NK-92 (cell line): ENCODE results near the gene ACSS1.

Source experiments
- DNase-seq: peaks from one replicate; lab custom pipeline; 2025; ENCODE audit not compliant: unreplicated experiment; lab: John Stamatoyannopoulos, UW

The ACSS1 gene

DNA sequence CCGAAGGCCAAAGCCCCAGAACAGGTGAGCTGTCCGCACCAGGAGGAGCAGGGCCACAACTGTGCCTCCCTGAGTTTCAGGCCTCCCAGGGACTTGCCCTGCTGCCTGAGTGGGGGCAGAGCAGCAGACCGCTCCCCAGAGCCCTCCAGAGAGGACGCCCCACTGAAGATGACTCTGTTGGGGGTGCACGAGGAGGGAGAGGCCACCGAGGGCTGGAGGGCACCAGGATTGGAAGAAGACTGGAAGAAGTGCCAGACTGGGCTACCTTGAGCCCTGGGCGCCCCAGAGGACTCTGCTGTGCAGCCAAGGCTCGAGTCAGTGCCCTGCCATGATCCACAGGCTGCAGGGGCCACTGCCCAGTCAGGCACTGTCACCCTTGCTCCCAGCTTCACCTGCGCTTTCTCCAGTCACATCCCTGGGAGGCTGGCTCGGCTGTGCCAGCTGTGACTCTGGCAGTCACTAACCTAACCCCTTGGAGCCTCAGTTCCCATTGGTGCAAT lies 97.6 kb downstream of the ACSS1 start:
- no peak for DNase-seq

- no peak for DNase-seq
These were observed 98.2 kb downstream of the ACSS1 start for GRCh38 chr20:24959591-24960301.

DNA sequence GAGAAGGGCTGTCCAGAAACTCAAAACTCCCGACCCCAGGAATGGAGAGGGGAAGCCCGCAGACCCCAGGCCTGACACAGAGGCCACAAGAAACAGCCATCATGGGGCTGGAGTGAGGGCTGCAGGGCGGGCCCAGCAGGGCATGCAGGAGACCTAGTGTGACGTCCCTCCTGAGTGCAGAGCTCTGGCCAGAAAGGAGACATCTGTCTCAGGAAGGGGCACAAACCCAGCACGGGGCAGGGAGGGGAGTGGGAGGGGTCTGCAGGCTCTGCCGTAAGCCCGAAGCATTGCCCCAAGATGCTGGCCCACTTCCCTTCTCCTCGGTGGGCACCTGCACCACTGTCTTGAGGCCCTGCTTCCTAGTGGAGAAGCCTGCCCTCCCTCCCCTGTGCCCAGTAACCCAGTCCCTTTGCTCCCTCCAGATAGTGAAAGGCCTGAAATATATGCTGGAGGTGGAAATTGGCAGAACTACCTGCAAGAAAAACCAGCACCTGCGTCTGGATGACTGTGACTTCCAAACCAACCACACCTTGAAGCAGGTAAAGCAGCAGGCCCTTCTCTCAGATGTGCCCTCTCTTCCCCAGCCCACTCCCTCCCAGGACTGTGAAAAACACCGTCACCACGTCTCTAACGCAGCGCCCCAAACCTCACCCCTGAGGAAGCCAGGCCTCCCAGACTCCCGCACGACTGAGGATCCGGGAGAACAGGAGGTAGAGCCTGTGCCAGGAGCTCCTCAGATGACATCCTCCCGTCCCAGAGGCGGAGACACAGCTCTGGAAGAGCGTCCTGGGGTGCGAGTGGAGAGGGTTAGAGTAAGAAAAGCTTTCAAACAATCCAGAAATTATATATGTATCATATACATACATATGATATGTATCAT lies 99.2 kb downstream of the ACSS1 start:
- DNase-seq: no peak

DNA sequence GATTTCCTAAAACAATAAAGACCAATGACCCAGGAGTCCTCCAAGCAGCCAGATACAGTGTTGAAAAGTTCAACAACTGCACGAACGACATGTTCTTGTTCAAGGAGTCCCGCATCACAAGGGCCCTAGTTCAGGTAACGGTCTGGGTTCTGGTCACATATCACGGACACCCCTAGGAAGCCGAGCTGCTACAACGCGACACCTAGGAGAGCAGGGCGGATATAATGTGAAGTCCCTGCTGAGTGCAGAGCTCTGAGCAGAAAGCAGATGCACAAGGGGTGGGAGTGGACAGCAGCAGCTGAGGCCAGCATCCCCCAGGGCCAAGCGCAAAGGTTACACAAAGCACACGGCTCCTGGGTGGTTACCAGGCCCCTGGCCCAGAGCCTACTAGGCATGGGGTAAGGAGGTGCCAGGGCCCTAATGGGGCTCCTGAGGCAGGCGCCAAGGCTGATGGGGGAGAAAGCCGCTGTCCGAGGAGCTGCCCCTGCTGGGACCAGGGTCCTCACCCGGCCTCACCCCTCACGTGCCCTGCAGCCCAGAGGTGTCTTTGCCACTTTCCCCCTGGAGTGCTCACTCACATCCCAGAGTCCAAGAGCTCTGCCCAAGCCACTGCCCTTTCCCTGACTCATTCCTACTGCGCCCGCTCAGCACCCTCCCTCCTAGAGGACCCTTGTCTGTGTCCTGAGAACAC lies 100.5 kb downstream of the ACSS1 start:
- no peak for DNase-seq
